Endodermal cell (in vitro differentiated cells): Measurements from ENCODE around the gene MIB2. TPM values are rescaled to one million over a fixed set of nuclear protein-coding genes. Genes with fewer than 3 reads are reported as not detected.

ENCODE experiments used
- DNase-seq: peaks from one replicate; pipeline ENCODE4 v3.0.0-alpha.2; 2017
- H3K27ac ChIP-seq: 2 replicates; pipeline ENCODE4 v1.5.1; 2013; ENCODE audit warnings: mild to moderate bottlenecking, low read depth, low read length, moderate library complexity
- H3K27me3 ChIP-seq: 2 replicates; pipeline ENCODE4 v1.6.1; 2013; ENCODE audit warnings: mild to moderate bottlenecking, low read length, moderate library complexity; ENCODE audit not compliant: insufficient read depth, control insufficient read depth, poor library complexity, severe bottlenecking
- H3K36me3 ChIP-seq: 2 replicates; pipeline ENCODE4 v1.7.0; 2013; ENCODE audit warnings: mild to moderate bottlenecking, low read length, moderate library complexity; ENCODE audit not compliant: control insufficient read depth, insufficient read depth
- H3K4me1 ChIP-seq: one replicate; pipeline ENCODE4 v1.7.0; 2013; ENCODE audit warnings: low read length; ENCODE audit not compliant: control insufficient read depth, insufficient read depth
- H3K4me3 ChIP-seq: 2 replicates; pipeline ENCODE4 v1.5.1; 2013; ENCODE audit warnings: mild to moderate bottlenecking, low read length, moderate library complexity
- H3K9ac ChIP-seq: 2 replicates; pipeline ENCODE4 v1.6.1; 2013; ENCODE audit warnings: mild to moderate bottlenecking, low read length, moderate library complexity; ENCODE audit not compliant: poor library complexity, severe bottlenecking; ENCODE audit errors: extremely low read depth
- H3K9me3 ChIP-seq: 2 replicates; pipeline ENCODE4 v1.6.1; 2013; ENCODE audit warnings: mild to moderate bottlenecking, low read length, moderate library complexity; ENCODE audit not compliant: control insufficient read depth
- H3K27ac Mint-ChIP-seq: 2 replicates; pipeline ENCODE4 v1.8.0; 2020; ENCODE audit warnings: mixed read lengths
- H3K27me3 Mint-ChIP-seq: 2 replicates; pipeline ENCODE4 v1.8.0; 2021; ENCODE audit warnings: mild to moderate bottlenecking, mixed read lengths; ENCODE audit not compliant: insufficient read depth
- H3K36me3 Mint-ChIP-seq: 2 replicates; pipeline ENCODE4 v1.8.0; 2020; ENCODE audit warnings: low read depth, mixed read lengths
- H3K4me1 Mint-ChIP-seq: 2 replicates; pipeline ENCODE4 v1.8.0; 2020; ENCODE audit warnings: mixed read lengths
- H3K4me3 Mint-ChIP-seq: 2 replicates; pipeline ENCODE4 v1.8.0; 2020; ENCODE audit warnings: mild to moderate bottlenecking, moderate library complexity, mixed read lengths
- H3K9me3 Mint-ChIP-seq: 2 replicates; pipeline ENCODE4 v1.8.0; 2020; ENCODE audit warnings: mild to moderate bottlenecking, mixed read lengths
- CTCF ChIP-seq: fragments of 200-600 bp; sonication (generic); conservative IDR thresholded peaks from 2 replicates; pipeline ENCODE4 v1.5.0; 2021; ENCODE audit warnings: antibody characterized with exemption, mild to moderate bottlenecking
- WGBS, 2 experiments: methylation state at CpG; one replicate each; pipeline versions ENCODE4 v1.1.5 to v1.1.7; 2013; ENCODE audit warnings: missing lambda C conversion rate in 2 of 2, mixed read lengths in 1 of 2; ENCODE audit not compliant: insufficient coverage in 1 of 2, insufficient read length in 1 of 2; 5-methylcytosine and 5-hydroxymethylcytosine counted together
- total RNA-seq, 2 donors: library from RNA; stranded (reverse); fragmentation: NEBNext Ultra II Directional in 1 of 2; extraction: Animal tissue kit (Norgen Biotek cat#: 25700) in 1 of 2; gene quantifications; 2 replicates in 1 of 2; 3 replicates in 1 of 2; pipeline ENCODE4 v1.2.1, GENCODE V29; 2021

The MIB2 gene
- total RNA-seq, 2 donors from 2014 or later: 77.4 to 97.9 TPM

- WGBS, 2 experiments: 69 to 80% methylated on average over 6 to 10 of the region's 10 CpGs
- no peaks in the 10 kb centered on the region for H3K9me3 ChIP-seq
Measured at GRCh38 chr1:1577367-1578011, 37.8 kb upstream of the MIB2 start.

GRCh38 chr1:1578371-1578940 is 36.8 kb upstream of the MIB2 start:
- 78 to 90% methylated on average over 8 to 13 of the region's 13 CpGs for WGBS, 2 experiments
- Histone ChIP-seq H3K9ac (no peak overlapping the region), H3K27me3 (peaks cover 30% of the 10 kb centered on the region), H3K36me3 (no peaks in the 10 kb centered on the region), H3K27ac (no peak overlapping the region), H3K4me3 (no peak overlapping the region), H3K9me3 (no peaks in the 10 kb centered on the region), H3K4me1 (no peaks in the 10 kb centered on the region)
- Mint-ChIP-seq H3K27ac (no peak overlapping the region), H3K4me3 (no peak overlapping the region), H3K9me3 (no peaks in the 10 kb centered on the region), H3K36me3 (peaks cover 4% of the 10 kb centered on the region), H3K4me1 (peaks cover 4% of the 10 kb centered on the region), H3K27me3 (peaks cover 37% of the 10 kb centered on the region)
- no peak for DNase-seq
- no peak for TF ChIP-seq CTCF

More at GRCh38 chr1:1577367-1578011, 37.8 kb upstream of the MIB2 start:
- no peaks in the 10 kb centered on the region for H3K9me3 Mint-ChIP-seq
- H3K27me3 Mint-ChIP-seq: peaks cover 28% of the 10 kb centered on the region
- Histone ChIP-seq H3K27me3 (peaks cover 20% of the 10 kb centered on the region), H3K4me1 (no peaks in the 10 kb centered on the region), H3K36me3 (no peaks in the 10 kb centered on the region), H3K9ac (no peak overlapping the region), H3K4me3 (no peak overlapping the region), H3K27ac (no peak overlapping the region)
- peaks cover 9% of the 10 kb centered on the region for H3K4me1 Mint-ChIP-seq
- no peak for TF ChIP-seq CTCF
- H3K27ac Mint-ChIP-seq: no peak overlapping the region
- H3K36me3 Mint-ChIP-seq: peaks cover 6% of the 10 kb centered on the region
- H3K4me3 Mint-ChIP-seq: no peak overlapping the region
- no peak for DNase-seq

GRCh38 chr1:1582585-1583346 is 32.5 kb upstream of the MIB2 start:
- H3K27ac ChIP-seq: no peak overlapping the region
- no peak overlapping the region for H3K9ac ChIP-seq
- H3K9me3 ChIP-seq: no peaks in the 10 kb centered on the region
- whole genome bisulfite sequencing, 2 experiments: 79 to 80% methylated on average over 8 to 9 of the region's 9 CpGs
- H3K4me3 Mint-ChIP-seq: no peak overlapping the region
- H3K36me3 Mint-ChIP-seq: no peaks in the 10 kb centered on the region
- H3K27ac Mint-ChIP-seq: no peak overlapping the region
- H3K4me1 Mint-ChIP-seq: peaks cover 5% of the 10 kb centered on the region
- H3K27me3 ChIP-seq: peaks cover 38% of the 10 kb centered on the region
- no peaks in the 10 kb centered on the region for H3K4me1 ChIP-seq
- H3K36me3 ChIP-seq: no peaks in the 10 kb centered on the region
- H3K27me3 Mint-ChIP-seq: peaks cover 54% of the 10 kb centered on the region
- H3K9me3 Mint-ChIP-seq: no peaks in the 10 kb centered on the region
- no peak for DNase-seq
- no peak overlapping the region for H3K4me3 ChIP-seq
- TF ChIP-seq CTCF: no peak
